K562 (cell line): ENCODE data around the gene PRRT2. TPM values are rescaled to one million over a fixed set of nuclear protein-coding genes. Genes with fewer than 3 reads are reported as not detected.

Experiments used
- ASH1L ChIP-seq: fragments of 450-650 bp; IDR thresholded peaks from 2 replicates; pipeline ENCODE4 v1.6.1; 2018; ENCODE audit warnings: borderline replicate concordance, mild to moderate bottlenecking, low read depth; ENCODE audit not compliant: partially characterized antibody
- CHCHD3 ChIP-seq: fragments of 250-450 bp; sonication (Bioruptor Pico); IDR thresholded peaks from 2 replicates; pipeline ENCODE4 v2.1.2; 2022; ENCODE audit warnings: mild to moderate bottlenecking
- COPS2 ChIP-seq: fragments of 450-650 bp; conservative IDR thresholded peaks from 2 replicates; pipeline ENCODE4 v1.6.1; 2016; ENCODE audit warnings: mild to moderate bottlenecking, moderate library complexity
- CREB1 ChIP-seq, 2 experiments: sonication (generic) in 1 of 2; formaldehyde crosslinking in 1 of 2; IDR thresholded peaks; 2 replicates each; pipeline versions ENCODE4 v1.6.1 to v1.8.0; 2012 to 2022; ENCODE audit warnings: inconsistent platforms in 1 of 2, mild to moderate bottlenecking in 1 of 2, missing genetic modification reagents in 1 of 2, moderate library complexity in 1 of 2
- CREM ChIP-seq: IDR thresholded peaks from 2 replicates; pipeline ENCODE4 v1.6.1; 2014; ENCODE audit warnings: antibody characterized with exemption, low read depth
- E2F4 ChIP-seq: sonication (generic); formaldehyde crosslinking; IDR thresholded peaks from 2 replicates; pipeline ENCODE4 v1.8.0; 2022; ENCODE audit warnings: mild to moderate bottlenecking, low read depth, missing genetic modification reagents
- ELF4 ChIP-seq: fragments of 450-650 bp; formaldehyde crosslinking; IDR thresholded peaks from 2 replicates; pipeline ENCODE4 v1.4.0; 2022; ENCODE audit warnings: missing genetic modification characterization
- FOXO4 ChIP-seq: fragments of 450-650 bp; formaldehyde crosslinking; IDR thresholded peaks from 2 replicates; pipeline ENCODE4 v1.4.0; 2020; ENCODE audit warnings: mild to moderate bottlenecking, moderate library complexity
- GATAD2A ChIP-seq: fragments of 450-650 bp; IDR thresholded peaks from 2 replicates; pipeline ENCODE4 v1.6.1; 2017
- HES1 ChIP-seq: fragments of 450-650 bp; IDR thresholded peaks from 2 replicates; pipeline ENCODE4 v1.6.1; 2016; ENCODE audit warnings: low read depth, mild to moderate bottlenecking, moderate library complexity
- KAT7 ChIP-seq: sonication (generic); formaldehyde crosslinking; IDR thresholded peaks from 2 replicates; pipeline ENCODE4 v1.8.0; 2022; ENCODE audit warnings: missing genetic modification reagents, mild to moderate bottlenecking, borderline replicate concordance
- KLF1 ChIP-seq: fragments of 450-650 bp; IDR thresholded peaks from 2 replicates; pipeline ENCODE4 v1.6.1; 2016; ENCODE audit warnings: missing genetic modification characterization, missing compliant biosample characterization
- MIER1 ChIP-seq: fragments of 450-650 bp; IDR thresholded peaks from 2 replicates; pipeline ENCODE4 v1.6.1; 2016; ENCODE audit warnings: antibody characterized with exemption, mild to moderate bottlenecking, low read depth
- RAD51 ChIP-seq: fragments of 450-650 bp; IDR thresholded peaks from 2 replicates; pipeline ENCODE4 v1.7.1; 2016; ENCODE audit warnings: low read depth, mild to moderate bottlenecking, borderline replicate concordance
- SAFB ChIP-seq: fragments of 200-400 bp; formaldehyde crosslinking; IDR thresholded peaks from 2 replicates; pipeline ENCODE4 v1.6.1; 2017; ENCODE audit warnings: low read depth, low read length, borderline replicate concordance
- SIN3B ChIP-seq: fragments of 450-650 bp; IDR thresholded peaks from 2 replicates; pipeline ENCODE4 v1.6.1; 2017; ENCODE audit warnings: low read depth, mild to moderate bottlenecking, moderate library complexity
- SIX5 ChIP-seq, 2 experiments: IDR thresholded peaks; 2 replicates each; pipeline ENCODE4 v1.6.1; 2011; ENCODE audit warnings: low read length in 2 of 2, borderline replicate concordance in 1 of 2, low read depth in 1 of 2, mild to moderate bottlenecking in 1 of 2, moderate library complexity in 1 of 2; ENCODE audit not compliant: insufficient read depth in 1 of 2
- SMC3 ChIP-seq: conservative IDR thresholded peaks from 2 replicates; pipeline ENCODE4 v1.6.1; 2011; ENCODE audit warnings: low read depth, low read length, improper control_type of control experiment; ENCODE audit not compliant: insufficient read depth
- STAG1 ChIP-seq: sonication (generic); formaldehyde crosslinking; IDR thresholded peaks from 2 replicates; pipeline ENCODE4 v1.5.0; 2020; ENCODE audit warnings: missing genetic modification reagents, borderline replicate concordance
- TAF9B ChIP-seq: fragments of 450-650 bp; IDR thresholded peaks from 2 replicates; pipeline ENCODE4 v1.6.1; 2018; ENCODE audit warnings: mild to moderate bottlenecking; ENCODE audit not compliant: partially characterized antibody
- VEZF1 ChIP-seq: fragments of 200-800 bp; sonication (Bioruptor generic); IDR thresholded peaks from 2 replicates; pipeline ENCODE4 v1.6.1; 2017; ENCODE audit warnings: missing genetic modification characterization, missing compliant biosample characterization
- ZKSCAN3 ChIP-seq: fragments of 250-450 bp; sonication (Bioruptor Pico); IDR thresholded peaks from 2 replicates; pipeline ENCODE4 v1.4.0; 2020
- ZNF76 ChIP-seq: fragments of 250-450 bp; sonication (Bioruptor Pico); IDR thresholded peaks from 2 replicates; pipeline ENCODE4 v1.4.0; 2020; ENCODE audit warnings: mild to moderate bottlenecking, moderate library complexity, borderline replicate concordance
- ZNF764 ChIP-seq: fragments of 250-450 bp; sonication (Bioruptor Pico); IDR thresholded peaks from 2 replicates; pipeline ENCODE4 v1.4.0; 2020; ENCODE audit warnings: low read depth, mild to moderate bottlenecking, moderate library complexity
- ZNF77 ChIP-seq: fragments of 250-450 bp; sonication (Bioruptor Pico); IDR thresholded peaks from 2 replicates; pipeline ENCODE4 v1.5.0; 2020
- polyA plus RNA-seq, 8 experiments: library from polyadenylated mRNA; depleted of rRNA in 4 of 8; stranded (reverse) in 5 of 8; unstranded in 3 of 8; fragments of >200 nt; fragmentation: Nextera tagmentation in 2 of 8; fragmentation: Illumina TruSeq in 1 of 8; extraction: Ambion mirVana in 2 of 8; extraction: Trizol in 1 of 8; gene quantifications; 2 replicates each; pipeline versions ENCODE4 v1.2.1 to v1.2.3, GENCODE V29; 2011 to 2014; ENCODE audit warnings: inconsistent platforms in 1 of 8, missing spikeins in 1 of 8
- total RNA-seq, 7 experiments: library from RNA; depleted of rRNA in 6 of 7; stranded (reverse); fragments of >200 nt in 6 of 7; fragmentation: Illumina TruSeq in 2 of 7; extraction: Trizol in 2 of 7; gene quantifications; 2 replicates each; pipeline versions ENCODE4 v1.2.1 to v1.2.3, GENCODE V29; 2011 to 2021; ENCODE audit warnings: low replicate concordance in 1 of 7

The PRRT2 gene
- total and polyA plus RNA-seq, 9 of the 15 experiments (the other 6 are each of a cell fraction or from before 2014, with no cell fraction given), result 0.11 to 1.0 (median 0.42) TPM; not detected in 2

GRCh38 chr16:29807426-29808218 lies 4.4 kb upstream of the PRRT2 start (continued):
- no peak for TF ChIP-seq HES1
- TF ChIP-seq RAD51, result no peak
- no peak for TF ChIP-seq SIX5 (IDR thresholded peaks at IDR 0.05; ENCODE audit: borderline replicate concordance in 1 of 2, insufficient read depth in 1 of 2, low read depth in 1 of 2, low read length in 2 of 2)
- no peak for TF ChIP-seq ASH1L
- TF ChIP-seq CHCHD3 (CRISPR knock-in tag), result no peak
- TF ChIP-seq GATAD2A, result no peak
- TF ChIP-seq MIER1, result no peak
- TF ChIP-seq ELF4, result no peak
- TF ChIP-seq TAF9B, result no peak
- TF ChIP-seq COPS2, result no peak
- TF ChIP-seq STAG1 (CRISPR knock-in tag), result peak; percentile 32; the same call in 1 of the 2 replicates
- TF ChIP-seq SMC3, result 0 out of 2 replicates have a peak, but pooled peaks have one; percentile 10
- TF ChIP-seq ZKSCAN3, result no peak
- no peak for TF ChIP-seq ZNF764 (CRISPR knock-in tag)
- 0 out of 2 replicates have a peak, but pooled peaks have one; percentile 30 for TF ChIP-seq ZNF76 (CRISPR knock-in tag)
- no peak for TF ChIP-seq SIN3B
- TF ChIP-seq KAT7 (CRISPR knock-in tag), result peak; percentile 93; the same call in 1 of the 2 replicates
- TF ChIP-seq ZNF77 (CRISPR knock-in tag), result no peak
- TF ChIP-seq CREB1 (IDR thresholded peaks at IDR 0.05), result no peak; the same call in 1 of the 2 replicates
- TF ChIP-seq CREB1 (CRISPR knock-in tag; IDR thresholded peaks at IDR 0.05), result peak; percentile 81
- no peak for TF ChIP-seq E2F4 (CRISPR knock-in tag)
- TF ChIP-seq CREM, result peak; percentile 66
- peak; percentile 84 for TF ChIP-seq SAFB
- no peak for TF ChIP-seq KLF1 (tag)
- peak; percentile 60; the same call in 1 of the 2 replicates for TF ChIP-seq VEZF1 (CRISPR knock-in tag)
- no peak for TF ChIP-seq FOXO4 (CRISPR knock-in tag)
